Liver (tissue), 9 donors: Measurements from ENCODE around the gene CSNK1G3. TPM values are rescaled to one million over a fixed set of nuclear protein-coding genes. Genes with fewer than 3 reads are reported as not detected.

Source experiments
- DNase-seq: peaks from one replicate; pipeline ENCODE4 v3.0.0-alpha.2; 2017; ENCODE audit warnings: low spot score
- H3K27ac ChIP-seq, 2 donors: one replicate each; pipeline ENCODE4 v1.7.0; 2013; ENCODE audit warnings: inconsistent platforms in 2 of 2, low read length in 2 of 2, control low read depth in 1 of 2, low read depth in 1 of 2, mild to moderate bottlenecking in 1 of 2
- H3K27me3 ChIP-seq, 4 donors: one replicate each; pipeline versions ENCODE4 v1.6.1 to v1.7.0; 2013; ENCODE audit warnings: low read length in 3 of 4, inconsistent platforms in 1 of 4, mild to moderate bottlenecking in 1 of 4, moderate library complexity in 1 of 4; ENCODE audit not compliant: control insufficient read depth in 4 of 4, insufficient read depth in 4 of 4
- H3K36me3 ChIP-seq, 4 donors: one replicate each; pipeline versions ENCODE4 v1.6.1 to v1.7.0; 2013; ENCODE audit warnings: low read length in 3 of 4, mild to moderate bottlenecking in 3 of 4, low read depth in 1 of 4, moderate library complexity in 1 of 4; ENCODE audit not compliant: control insufficient read depth in 4 of 4, insufficient read depth in 3 of 4
- H3K4me1 ChIP-seq, 4 donors: one replicate each; pipeline versions ENCODE4 v1.6.1 to v1.7.0; 2013; ENCODE audit warnings: low read length in 3 of 4, mild to moderate bottlenecking in 3 of 4, moderate library complexity in 1 of 4; ENCODE audit not compliant: control insufficient read depth in 4 of 4, insufficient read depth in 4 of 4
- H3K4me3 ChIP-seq, 3 donors: one replicate each; pipeline versions ENCODE4 v1.6.1 to v1.7.0; 2013; ENCODE audit warnings: low read length in 3 of 3, control low read depth in 1 of 3, low read depth in 1 of 3, mild to moderate bottlenecking in 1 of 3
- H3K9ac ChIP-seq, 2 donors: one replicate each; pipeline ENCODE4 v1.7.0; 2013; ENCODE audit warnings: low read length in 2 of 2, mild to moderate bottlenecking in 2 of 2, moderate library complexity in 2 of 2, control low read depth in 1 of 2, low read depth in 1 of 2
- H3K9me3 ChIP-seq, 4 donors: one replicate each; pipeline versions ENCODE4 v1.6.1 to v1.7.0; 2013; ENCODE audit warnings: low read length in 3 of 4; ENCODE audit not compliant: control insufficient read depth in 4 of 4
- EGR1 ChIP-seq, 2 donors: IDR thresholded peaks; 2 replicates each; pipeline ENCODE4 v1.6.1; 2016 to 2018; ENCODE audit warnings: antibody characterized with exemption in 2 of 2, low read depth in 2 of 2
- FOXA1 ChIP-seq: IDR thresholded peaks from 2 replicates; pipeline ENCODE4 v1.6.1; 2016; ENCODE audit warnings: antibody characterized with exemption
- FOXA2 ChIP-seq: IDR thresholded peaks from 2 replicates; pipeline ENCODE4 v1.6.1; 2016; ENCODE audit warnings: antibody characterized with exemption
- GABPA ChIP-seq, 2 donors: IDR thresholded peaks in 1 of 2; conservative IDR thresholded peaks in 1 of 2; 2 replicates each; pipeline ENCODE4 v1.6.1; 2016; ENCODE audit warnings: antibody characterized with exemption in 2 of 2, mild to moderate bottlenecking in 1 of 2, moderate library complexity in 1 of 2
- HNF4A ChIP-seq, 2 donors: conservative IDR thresholded peaks; 2 replicates each; pipeline ENCODE4 v1.6.1; 2016; ENCODE audit warnings: antibody characterized with exemption in 2 of 2, mild to moderate bottlenecking in 2 of 2
- HNF4G ChIP-seq: IDR thresholded peaks from 2 replicates; pipeline ENCODE4 v1.6.1; 2016; ENCODE audit warnings: antibody characterized with exemption
- JUND ChIP-seq, 2 donors: IDR thresholded peaks; 2 replicates each; pipeline ENCODE4 v1.6.1; 2016; ENCODE audit warnings: antibody characterized with exemption in 2 of 2
- MAX ChIP-seq: IDR thresholded peaks from 2 replicates; pipeline ENCODE4 v1.6.1; 2016; ENCODE audit warnings: antibody characterized with exemption
- NR2F2 ChIP-seq: IDR thresholded peaks from 2 replicates; pipeline ENCODE4 v1.6.1; 2016; ENCODE audit warnings: antibody characterized with exemption
- RAD21 ChIP-seq, 2 donors: IDR thresholded peaks; 2 replicates each; pipeline ENCODE4 v1.6.1; 2016; ENCODE audit warnings: antibody characterized with exemption in 2 of 2, mild to moderate bottlenecking in 2 of 2
- REST ChIP-seq: IDR thresholded peaks from 2 replicates; pipeline ENCODE4 v1.6.1; 2016; ENCODE audit warnings: antibody characterized with exemption, mild to moderate bottlenecking
- RXRA ChIP-seq, 2 donors: IDR thresholded peaks; 2 replicates each; pipeline ENCODE4 v1.6.1; 2017 to 2018; ENCODE audit warnings: antibody characterized with exemption in 2 of 2, mild to moderate bottlenecking in 1 of 2
- SP1 ChIP-seq: IDR thresholded peaks from 2 replicates; pipeline ENCODE4 v1.6.1; 2018; ENCODE audit warnings: antibody characterized with exemption, mild to moderate bottlenecking
- TAF1 ChIP-seq: conservative IDR thresholded peaks from 2 replicates; pipeline ENCODE4 v1.6.1; 2016; ENCODE audit warnings: antibody characterized with exemption, mild to moderate bottlenecking
- YY1 ChIP-seq: IDR thresholded peaks from 2 replicates; pipeline ENCODE4 v1.6.1; 2016; ENCODE audit warnings: antibody characterized with exemption, mild to moderate bottlenecking
- WGBS: extraction: QIAGEN DNeasy Blood & Tissue Kit; methylation state at CpG from one replicate; pipeline ENCODE4 v1.1.7; 2013; 5-methylcytosine and 5-hydroxymethylcytosine counted together
- polyA plus RNA-seq, 2 donors: library from polyadenylated mRNA; stranded (reverse) in 1 of 2; unstranded in 1 of 2; fragments of 200-250 nt in 1 of 2; fragments of >200 nt in 1 of 2; fragmentation: Nextera tagmentation in 1 of 2; extraction: Ambion mirVana in 1 of 2; gene quantifications; one replicate each; pipeline versions ENCODE4 v1.2.1 to v1.2.3, GENCODE V29; 2013 to 2015
- total RNA-seq, 2 donors: library from RNA; depleted of rRNA; stranded (reverse); fragments of >200 nt; gene quantifications; one replicate each; pipeline ENCODE4 v1.2.3, GENCODE V29; 2014
- TF ChIP-seq, protein P1 (sequence below): IDR thresholded peaks from 2 replicates; pipeline ENCODE4 v1.6.1; 2016; ENCODE audit warnings: antibody characterized with exemption
- TF ChIP-seq, protein P2 (sequence below): IDR thresholded peaks from 2 replicates; pipeline ENCODE4 v1.6.1; 2016; ENCODE audit warnings: antibody characterized with exemption
- TF ChIP-seq, protein P3 (sequence below): fragments of 150-350 bp; IDR thresholded peaks from 2 replicates; pipeline ENCODE4 v1.5.1; 2017; ENCODE audit warnings: improper control_type of control experiment, low read depth, low read length; ENCODE audit not compliant: missing input control
- donor health status: healthy.
- donor health status: healthy.
- donor health status: healthy.
- donor health status: healthy.
- donor health status: healthy.

The CSNK1G3 gene
- total and polyA plus RNA-seq, 4 donors: 6.8 to 28.9 (median 15.4) TPM

GRCh38 chr5:123559434-123559775 is 47.4 kb downstream of the CSNK1G3 start:
- peaks cover 0 to 4% (median 0%) of the 10 kb centered on the region in 4 donors for H3K36me3 ChIP-seq
- H3K27ac ChIP-seq: no peak overlapping the region
- TF ChIP-seq HNF4A (conservative IDR thresholded peaks at IDR 0.05) (no peak), RAD21 (IDR thresholded peaks at IDR 0.05) (no peak), TAF1 (no peak), NR2F2 (no peak), YY1 (no peak), GABPA (IDR thresholded peaks at IDR 0.05 in 1 of 2, conservative IDR thresholded peaks at IDR 0.05 in 1 of 2) (no peak), HNF4G (no peak), FOXA2 (no peak), JUND (IDR thresholded peaks at IDR 0.05) (no peak), EGR1 (IDR thresholded peaks at IDR 0.05; ENCODE audit: low read depth in 2 of 2) (no peak), FOXA1 (no peak), RXRA (IDR thresholded peaks at IDR 0.05) (no peak), SP1 (no peak), MAX (no peak), REST (no peak)
- TF ChIP-seq, protein P1, sequence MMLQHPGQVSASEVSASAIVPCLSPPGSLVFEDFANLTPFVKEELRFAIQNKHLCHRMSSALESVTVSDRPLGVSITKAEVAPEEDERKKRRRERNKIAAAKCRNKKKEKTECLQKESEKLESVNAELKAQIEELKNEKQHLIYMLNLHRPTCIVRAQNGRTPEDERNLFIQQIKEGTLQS: no peak
- TF ChIP-seq, protein P2, sequence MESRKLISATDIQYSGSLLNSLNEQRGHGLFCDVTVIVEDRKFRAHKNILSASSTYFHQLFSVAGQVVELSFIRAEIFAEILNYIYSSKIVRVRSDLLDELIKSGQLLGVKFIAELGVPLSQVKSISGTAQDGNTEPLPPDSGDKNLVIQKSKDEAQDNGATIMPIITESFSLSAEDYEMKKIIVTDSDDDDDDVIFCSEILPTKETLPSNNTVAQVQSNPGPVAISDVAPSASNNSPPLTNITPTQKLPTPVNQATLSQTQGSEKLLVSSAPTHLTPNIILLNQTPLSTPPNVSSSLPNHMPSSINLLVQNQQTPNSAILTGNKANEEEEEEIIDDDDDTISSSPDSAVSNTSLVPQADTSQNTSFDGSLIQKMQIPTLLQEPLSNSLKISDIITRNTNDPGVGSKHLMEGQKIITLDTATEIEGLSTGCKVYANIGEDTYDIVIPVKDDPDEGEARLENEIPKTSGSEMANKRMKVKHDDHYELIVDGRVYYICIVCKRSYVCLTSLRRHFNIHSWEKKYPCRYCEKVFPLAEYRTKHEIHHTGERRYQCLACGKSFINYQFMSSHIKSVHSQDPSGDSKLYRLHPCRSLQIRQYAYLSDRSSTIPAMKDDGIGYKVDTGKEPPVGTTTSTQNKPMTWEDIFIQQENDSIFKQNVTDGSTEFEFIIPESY: no peak
- TF ChIP-seq, protein P3, sequence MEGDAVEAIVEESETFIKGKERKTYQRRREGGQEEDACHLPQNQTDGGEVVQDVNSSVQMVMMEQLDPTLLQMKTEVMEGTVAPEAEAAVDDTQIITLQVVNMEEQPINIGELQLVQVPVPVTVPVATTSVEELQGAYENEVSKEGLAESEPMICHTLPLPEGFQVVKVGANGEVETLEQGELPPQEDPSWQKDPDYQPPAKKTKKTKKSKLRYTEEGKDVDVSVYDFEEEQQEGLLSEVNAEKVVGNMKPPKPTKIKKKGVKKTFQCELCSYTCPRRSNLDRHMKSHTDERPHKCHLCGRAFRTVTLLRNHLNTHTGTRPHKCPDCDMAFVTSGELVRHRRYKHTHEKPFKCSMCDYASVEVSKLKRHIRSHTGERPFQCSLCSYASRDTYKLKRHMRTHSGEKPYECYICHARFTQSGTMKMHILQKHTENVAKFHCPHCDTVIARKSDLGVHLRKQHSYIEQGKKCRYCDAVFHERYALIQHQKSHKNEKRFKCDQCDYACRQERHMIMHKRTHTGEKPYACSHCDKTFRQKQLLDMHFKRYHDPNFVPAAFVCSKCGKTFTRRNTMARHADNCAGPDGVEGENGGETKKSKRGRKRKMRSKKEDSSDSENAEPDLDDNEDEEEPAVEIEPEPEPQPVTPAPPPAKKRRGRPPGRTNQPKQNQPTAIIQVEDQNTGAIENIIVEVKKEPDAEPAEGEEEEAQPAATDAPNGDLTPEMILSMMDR: no peak
- H3K9me3 ChIP-seq: no peaks in the 10 kb centered on the region
- H3K9ac ChIP-seq: no peak overlapping the region
- no peak for DNase-seq
- peaks cover 0 to 4% (median 1%) of the 10 kb centered on the region in 4 donors for H3K4me1 ChIP-seq
- 97% methylated on average over 1 of the region's 1 CpG for WGBS
- H3K27me3 ChIP-seq: no peaks in the 10 kb centered on the region
- H3K4me3 ChIP-seq: no peak overlapping the region
